Fibroblast of mammary gland (primary cell): ENCODE results near the gene TRAF7.

ENCODE experiments used
- DNase-seq: peaks from one replicate; pipeline ENCODE4 v3.0.0-alpha.2; 2010; ENCODE audit warnings: low read depth
- H3K4me3 ChIP-seq: 2 replicates; pipeline ENCODE4 v1.5.1; 2011; ENCODE audit warnings: low read depth, mild to moderate bottlenecking, low read length, moderate library complexity; ENCODE audit not compliant: control insufficient read depth
- CTCF ChIP-seq: conservative IDR thresholded peaks from 2 replicates; pipeline ENCODE4 v1.5.1; 2011; ENCODE audit warnings: low read depth, low read length, inconsistent platforms; ENCODE audit not compliant: control insufficient read depth, insufficient read depth

TRAF7 gene

DNA sequence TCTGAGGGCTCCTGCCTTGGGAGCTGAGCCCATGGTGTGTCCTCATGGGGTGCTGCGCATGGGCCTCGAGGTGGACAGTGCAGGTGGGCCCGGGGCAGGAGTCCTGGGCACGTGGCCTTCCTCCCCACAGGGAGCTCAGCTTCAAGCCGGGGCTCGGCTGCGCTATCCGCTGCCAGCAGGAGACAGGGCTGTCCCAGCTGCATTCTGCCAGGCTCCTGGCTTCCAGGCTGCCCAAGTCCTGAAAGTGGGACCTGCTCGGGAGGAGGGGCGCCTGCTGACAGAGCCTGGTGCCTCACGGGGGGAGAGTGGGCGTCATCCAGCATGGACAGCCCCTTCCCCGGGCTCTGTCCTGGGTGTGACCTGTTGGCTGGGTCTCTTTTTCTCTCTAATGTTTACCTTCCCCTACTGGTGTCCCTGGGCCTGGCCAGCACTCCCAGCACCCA is 7.1 kb downstream of the TRAF7 start:
- no peak overlapping the region for H3K4me3 ChIP-seq
- no peak for TF ChIP-seq CTCF

GRCh38 chr16:2163211-2163881 is 7.8 kb downstream of the TRAF7 start:
- no peak overlapping the region for H3K4me3 ChIP-seq
- DNase-seq: no peak
- no peak for TF ChIP-seq CTCF

More for the DNA sequence above, 7.1 kb downstream of the TRAF7 start:
- no peak for DNase-seq

- no peak overlapping the region for H3K4me3 ChIP-seq
- no peak for TF ChIP-seq CTCF
- DNase-seq: no peak
Observed at GRCh38 chr16:2165861-2166260, 10.3 kb downstream of the TRAF7 start.

DNA sequence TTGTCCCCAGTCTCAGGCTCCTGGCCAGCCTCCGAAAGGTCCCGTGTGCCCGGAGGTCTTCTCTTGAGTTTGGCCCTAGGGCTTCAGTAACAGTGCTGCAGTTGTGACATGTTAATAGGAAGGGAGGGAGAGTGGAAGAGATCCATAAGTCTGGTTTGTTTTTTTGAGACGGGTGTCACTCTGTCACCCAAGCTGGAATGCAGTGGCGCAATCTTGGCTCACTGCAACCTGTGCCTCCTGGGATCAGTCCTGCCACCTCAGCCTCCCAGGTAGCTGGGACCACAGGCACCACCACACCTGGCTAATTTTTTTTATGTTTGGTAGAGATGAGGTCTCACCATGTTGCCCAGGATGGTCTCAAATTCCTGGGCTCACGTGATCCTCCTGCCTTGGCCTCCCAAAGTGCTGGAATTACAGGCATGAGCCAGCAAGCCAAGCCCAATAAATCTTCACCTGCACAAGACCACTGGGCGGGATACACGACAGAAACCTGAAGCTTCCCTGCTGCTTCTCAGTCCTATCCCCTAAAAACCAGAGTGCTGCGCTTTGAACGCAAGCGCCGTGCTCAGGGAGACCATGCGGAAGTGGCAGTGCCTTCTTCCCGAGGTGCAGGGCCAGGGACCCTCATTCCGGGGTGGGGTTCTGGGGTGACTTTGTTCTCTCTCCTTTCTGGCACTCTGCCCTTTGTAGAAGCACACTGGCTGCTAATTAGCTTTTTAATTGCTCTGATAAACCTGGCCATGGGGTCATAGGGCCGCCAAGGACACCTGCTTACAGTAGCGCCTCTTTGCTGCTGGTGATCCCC is 10.9 kb downstream of the TRAF7 start:
- TF ChIP-seq CTCF: no peak
- no peak overlapping the region for H3K4me3 ChIP-seq
- no peak for DNase-seq

- no peak for DNase-seq
- H3K4me3 ChIP-seq: no peak overlapping the region
- no peak for TF ChIP-seq CTCF
Observed at GRCh38 chr16:2167068-2167638, 11.6 kb downstream of the TRAF7 start.

DNA sequence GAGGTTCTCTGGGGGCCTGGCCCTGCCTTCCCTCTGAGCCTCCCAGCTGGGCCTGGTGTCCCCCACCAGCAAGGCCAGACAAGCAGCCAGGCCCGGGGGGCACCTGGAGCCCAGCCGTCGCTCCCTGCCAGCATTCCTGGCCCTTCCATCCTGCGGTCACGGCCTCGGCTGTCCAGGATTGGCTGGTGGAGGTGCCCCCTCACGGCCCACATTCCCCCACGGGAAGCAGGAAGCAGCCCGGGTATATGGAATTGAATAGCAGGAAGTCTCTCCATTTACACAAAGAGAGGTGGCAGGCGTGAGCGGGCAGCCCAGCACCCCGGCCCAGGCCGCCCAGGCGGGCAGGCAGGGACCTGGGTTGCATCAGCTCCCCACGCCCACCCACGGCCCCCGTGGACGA is 14.5 kb downstream of the TRAF7 start:
- TF ChIP-seq CTCF: no peak
- no peak for DNase-seq
- H3K4me3 ChIP-seq: no peak overlapping the region
